GM10847 (cell line): ENCODE data around the gene ZNF101.

ENCODE experiments used
- POLR2A ChIP-seq: IDR thresholded peaks from 2 replicates; pipeline ENCODE4 v1.6.1; 2011; ENCODE audit not compliant: insufficient read length; ENCODE audit errors: extremely low read depth

Gene ZNF101

DNA sequence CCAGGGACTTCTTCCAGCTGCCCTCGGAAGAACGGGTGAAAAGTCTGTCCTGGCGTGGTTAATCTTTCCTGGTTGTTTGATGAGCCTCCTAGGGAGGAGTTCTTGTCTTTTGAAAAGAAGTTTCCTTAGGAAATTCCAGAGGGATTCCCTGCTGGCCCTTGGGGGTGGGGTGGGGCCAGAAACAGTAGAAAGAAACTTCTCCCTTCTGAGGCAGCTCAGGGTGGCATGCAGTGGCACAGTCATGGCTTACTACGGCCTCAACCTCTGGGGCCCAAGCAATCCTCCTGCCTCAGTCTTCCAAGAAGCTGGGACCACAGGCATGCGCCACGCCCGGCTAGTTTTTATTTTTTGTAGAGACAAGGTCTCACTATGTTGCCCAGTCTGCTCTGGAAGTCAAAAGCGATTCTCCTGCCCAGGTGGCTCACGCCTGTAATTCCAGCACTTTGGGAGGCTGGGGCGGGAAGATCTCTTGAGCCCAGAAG is 1.5 kb downstream of the ZNF101 start:
- TF ChIP-seq POLR2A, result no peak

- no peak for TF ChIP-seq POLR2A
Observed at GRCh38 chr19:19672816-19673215, 4.2 kb downstream of the ZNF101 start.

DNA sequence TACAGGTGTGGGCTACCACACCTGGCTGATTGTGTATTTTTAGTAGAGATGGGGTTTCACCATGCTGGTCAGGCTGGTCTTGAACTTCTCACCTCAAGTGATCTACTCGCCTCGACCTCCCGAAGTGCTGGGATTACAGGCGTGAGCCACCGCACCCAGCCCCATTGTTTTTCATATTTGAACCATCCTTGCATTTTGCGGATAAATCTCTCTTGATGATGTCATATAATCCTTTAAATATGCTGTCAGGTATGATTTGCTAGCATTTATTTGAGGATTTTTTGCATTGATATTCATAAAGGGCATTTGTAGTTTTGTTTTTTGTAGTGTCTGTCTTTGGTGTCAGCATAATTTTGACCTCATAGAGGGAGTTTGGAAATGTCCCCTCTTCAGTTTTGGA is 5.7 kb downstream of the ZNF101 start:
- no peak for TF ChIP-seq POLR2A

- TF ChIP-seq POLR2A, result no peak
Observed at GRCh38 chr19:19677579-19677978, 8.9 kb downstream of the ZNF101 start.

- TF ChIP-seq POLR2A, result no peak
Observed at GRCh38 chr19:19679176-19680073, 10.8 kb downstream of the ZNF101 start.

- TF ChIP-seq POLR2A, result no peak
Observed at GRCh38 chr19:19686580-19686979, 17.9 kb downstream of the ZNF101 start.

GRCh38 chr19:19687090-19687489 is 18.5 kb downstream of the ZNF101 start:
- TF ChIP-seq POLR2A, result no peak

DNA sequence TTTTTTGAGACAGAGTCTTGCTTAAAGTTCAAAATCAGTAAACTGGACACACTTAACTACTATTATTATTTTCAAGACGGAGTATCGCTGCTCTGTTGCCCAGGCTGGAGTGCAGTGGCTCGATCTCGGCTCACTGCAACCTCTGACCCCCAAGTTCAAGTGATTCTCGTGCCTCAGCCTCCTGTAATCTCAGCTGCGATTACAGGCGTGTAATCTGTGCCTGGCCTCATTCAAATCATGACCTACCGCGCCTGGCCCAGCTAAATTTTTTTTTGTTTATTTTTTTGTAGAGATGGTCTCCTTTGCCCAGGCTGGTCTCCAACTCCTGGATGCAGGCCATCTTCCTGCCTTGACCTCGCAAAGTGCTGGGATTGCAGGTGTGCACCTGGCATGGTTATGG is 23.0 kb downstream of the ZNF101 start:
- TF ChIP-seq POLR2A, result no peak

- TF ChIP-seq POLR2A, result no peak
Observed at GRCh38 chr19:19696386-19696785, 27.7 kb downstream of the ZNF101 start.

DNA sequence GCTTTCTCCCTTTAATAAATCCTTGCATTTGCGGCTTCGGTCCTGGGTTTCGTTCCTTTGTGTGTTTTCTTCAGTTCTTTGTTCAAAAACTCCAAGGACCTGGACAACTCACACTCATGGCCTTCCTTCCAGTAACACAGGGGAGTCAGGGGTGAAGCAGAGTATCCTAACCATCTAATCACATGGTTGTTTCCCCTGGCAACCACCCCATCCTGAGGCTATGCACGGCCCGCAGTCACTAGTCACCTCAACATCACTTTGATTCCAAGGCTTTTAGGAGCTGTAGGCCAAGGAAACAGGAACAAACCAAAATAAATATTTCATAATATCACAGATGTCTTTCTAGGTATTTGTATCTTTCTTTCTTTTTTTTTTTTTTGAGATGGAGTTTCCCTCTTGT is 28.9 kb downstream of the ZNF101 start:
- no peak for TF ChIP-seq POLR2A

GRCh38 chr19:19704836-19705235 is 36.2 kb downstream of the ZNF101 start:
- no peak for TF ChIP-seq POLR2A

DNA sequence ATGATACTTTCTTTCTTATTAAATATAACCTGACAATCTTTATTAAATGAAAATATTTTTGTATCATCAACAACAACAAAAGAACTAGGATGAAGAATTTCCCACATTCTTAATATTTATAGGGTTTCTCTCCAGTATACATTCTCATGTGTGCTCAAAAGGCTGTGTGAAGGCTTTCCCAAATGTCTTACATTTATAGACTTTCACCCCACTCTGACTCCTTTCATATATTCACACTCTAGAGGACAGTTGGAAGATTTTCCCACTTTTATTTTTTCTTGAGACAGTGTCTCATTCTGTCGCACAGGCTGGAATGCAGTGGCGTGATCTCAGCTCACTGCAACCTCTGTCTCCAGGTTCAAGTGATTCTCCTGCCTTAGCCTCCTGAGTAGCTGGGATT is 41.9 kb downstream of the ZNF101 start:
- no peak for TF ChIP-seq POLR2A

DNA sequence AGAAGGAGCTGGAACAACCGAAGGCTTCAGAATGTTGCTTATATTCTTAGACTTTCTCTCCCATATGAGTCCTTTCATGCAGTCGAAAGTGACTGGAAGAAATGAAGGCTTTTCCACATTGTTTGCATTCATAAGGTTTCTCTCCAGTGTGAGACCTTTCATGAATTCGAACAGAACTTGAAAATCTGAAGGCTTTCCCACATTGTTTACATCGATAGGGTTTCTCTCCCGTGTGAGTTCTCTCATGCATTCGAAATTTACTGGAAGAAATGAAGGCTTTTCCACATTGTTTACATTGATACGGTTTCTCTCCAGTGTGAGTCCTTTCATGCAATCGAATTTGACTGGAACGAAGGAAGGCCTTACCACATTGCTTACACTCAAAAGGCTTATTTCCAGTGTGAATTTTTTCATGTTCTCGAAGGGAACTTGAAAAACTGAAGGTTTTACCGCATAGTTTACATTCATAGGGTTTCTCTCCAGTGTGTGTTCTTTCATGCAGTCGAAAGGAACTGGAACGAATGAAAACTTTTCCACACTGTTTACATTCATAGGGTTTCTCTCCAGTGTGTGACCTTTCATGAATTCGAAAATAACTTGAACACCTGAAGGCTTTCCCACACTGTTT is 42.8 kb downstream of the ZNF101 start:
- TF ChIP-seq POLR2A, result no peak

DNA sequence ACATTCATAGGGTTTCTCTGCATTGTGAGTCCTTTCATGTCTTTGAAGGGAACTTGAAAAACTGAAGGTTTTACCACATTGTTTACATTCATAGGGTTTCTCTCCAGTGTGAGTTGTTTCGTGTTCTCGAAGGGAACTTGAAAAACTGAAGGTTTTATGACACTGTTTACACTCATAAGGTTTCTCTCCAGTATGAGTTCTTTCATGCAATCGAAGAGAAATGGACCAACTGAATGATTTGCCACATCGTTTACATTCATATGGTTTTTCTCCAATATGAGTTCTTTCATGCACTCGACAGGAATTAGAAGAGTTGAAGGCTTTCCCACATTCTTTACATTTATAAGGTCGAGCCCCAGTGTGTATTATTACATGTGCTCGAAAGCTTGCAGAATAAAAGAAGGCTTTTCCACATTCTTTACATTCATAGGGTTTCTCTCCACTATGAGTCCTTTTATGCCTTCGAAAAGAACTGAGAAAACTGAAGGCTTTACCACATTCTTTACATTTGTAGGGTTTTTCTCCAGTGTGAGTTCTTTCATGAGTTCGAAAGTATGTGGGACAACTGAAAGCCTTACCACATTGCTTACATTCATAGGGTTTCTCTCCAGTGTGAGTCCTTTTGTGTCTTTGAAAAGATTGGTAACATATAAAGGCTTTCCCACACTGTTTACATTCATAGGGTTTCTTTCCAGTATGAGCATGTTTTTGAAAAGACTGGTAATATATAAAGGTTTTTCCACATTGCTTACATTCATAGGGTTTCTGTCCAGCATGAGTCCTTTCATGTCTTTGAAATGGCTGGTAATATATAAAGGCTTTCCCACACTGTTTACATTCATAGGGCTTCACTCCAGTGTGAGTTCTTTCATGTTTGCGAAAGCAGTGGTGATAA is 43.5 kb downstream of the ZNF101 start:
- TF ChIP-seq POLR2A, result no peak

DNA sequence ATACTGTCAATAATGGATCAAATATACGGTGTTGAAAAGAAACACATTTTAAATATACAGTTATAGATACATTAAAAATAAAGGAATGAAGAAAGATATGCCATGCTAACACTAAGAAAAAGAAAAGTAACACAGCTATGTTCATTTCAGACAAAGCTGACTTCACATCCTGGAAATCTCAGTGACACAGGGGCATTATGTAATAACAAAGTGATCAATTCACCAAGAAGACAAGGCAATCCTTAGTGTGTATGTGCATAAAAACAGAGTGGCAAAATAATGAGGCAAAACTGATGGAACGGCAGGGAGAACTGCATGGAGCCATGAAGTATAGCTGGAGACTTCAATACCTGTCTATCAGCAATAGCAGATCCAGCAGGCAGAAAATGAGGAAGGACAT is 51.2 kb downstream of the ZNF101 start:
- no peak for TF ChIP-seq POLR2A
